Measurements from ENCODE around the gene IRF3.

GRCh38 chr19:49669516-49669915 is 3.9 kb upstream of the IRF3 start:
- TF ChIP-seq CTCF (IDR thresholded peaks at IDR 0.05) (no peak), ZFX (IDR thresholded peaks at IDR 0.05; ENCODE audit: borderline replicate concordance) (no peak)
